GM19035 (cell line): ENCODE data around the gene FCRL2.
A peak's percentile ranks its signal among the peaks of the same experiment; 100 is the strongest.
"Not testable (repeated sequence)": the region's sequence is repeated elsewhere in the genome, so short reads cannot be mapped to it uniquely, and the experiment has no call there.

Source experiments
- ATAC-seq: cut with Tn5 transposase; IDR thresholded peaks from one replicate; pipeline ENCODE4 v1.9.1; 2021; ENCODE audit not compliant: unreplicated experiment

Gene FCRL2

GRCh38 chr1:157753611-157754010 is 23.3 kb downstream of the FCRL2 start:
- no peak for ATAC-seq

- no peak for ATAC-seq
Observed at GRCh38 chr1:157751283-157751682, 25.6 kb downstream of the FCRL2 start.

GRCh38 chr1:157748262-157748817 is 28.6 kb downstream of the FCRL2 start:
- ATAC-seq: no peak

- ATAC-seq: no peak
Observed at GRCh38 chr1:157739229-157739901, 37.6 kb downstream of the FCRL2 start.

- not testable (repeated sequence) for ATAC-seq
Observed at GRCh38 chr1:157735991-157736390, 40.9 kb downstream of the FCRL2 start.

- peak; percentile 66 for ATAC-seq
Observed at GRCh38 chr1:157734321-157734720, 42.6 kb downstream of the FCRL2 start.

GRCh38 chr1:157732755-157733154 is 44.2 kb downstream of the FCRL2 start:
- no peak for ATAC-seq

- ATAC-seq: no peak
Observed at GRCh38 chr1:157725221-157725577, 51.7 kb downstream of the FCRL2 start.

- ATAC-seq: no peak
Observed at GRCh38 chr1:157724537-157725220, 52.3 kb downstream of the FCRL2 start.

- ATAC-seq: no peak
Observed at GRCh38 chr1:157723157-157723556, 53.8 kb downstream of the FCRL2 start.

GRCh38 chr1:157721985-157722384 is 54.9 kb downstream of the FCRL2 start:
- ATAC-seq: no peak

- ATAC-seq: no peak
Observed at GRCh38 chr1:157715736-157716135, 61.2 kb downstream of the FCRL2 start.

GRCh38 chr1:157711802-157712201 is 65.1 kb downstream of the FCRL2 start:
- no peak for ATAC-seq

GRCh38 chr1:157704878-157705277 is 72.1 kb downstream of the FCRL2 start:
- ATAC-seq: no peak

- no peak for ATAC-seq
Observed at GRCh38 chr1:157703981-157704380, 73.0 kb downstream of the FCRL2 start.

- ATAC-seq: no peak
Observed at GRCh38 chr1:157702308-157702825, 74.6 kb downstream of the FCRL2 start.

GRCh38 chr1:157700732-157701131 is 76.2 kb downstream of the FCRL2 start, which contains the start of gene FCRL3:
Gene FCRL3 (minus strand): TSS chr1:157700769. CDS start chr1:157700489, 280 bp downstream.
- no peak for ATAC-seq

- ATAC-seq: no peak
Observed at GRCh38 chr1:157700305-157700704, 76.6 kb downstream of the FCRL2 start.

- ATAC-seq: no peak
Observed at GRCh38 chr1:157697781-157698569, 79.0 kb downstream of the FCRL2 start.

- ATAC-seq: no peak
Observed at GRCh38 chr1:157696966-157697628, 79.8 kb downstream of the FCRL2 start.
